A549 (cell line): ENCODE results near the gene APOBEC4. TPM values are rescaled to one million over a fixed set of nuclear protein-coding genes. Genes with fewer than 3 reads are reported as not detected.

Experiments used
- ATAC-seq, 2 experiments: fragments of 200-7000 bp in 1 of 2; fragments of >200 bp in 1 of 2; cut with Nextera tagmentation in 1 of 2; cut with Tn5 transposase in 1 of 2; 3 replicates each; pipeline versions ENCODE4 v1.8.0 to v1.9.1; 2018 to 2020; ENCODE audit warnings: mild to moderate bottlenecking in 1 of 2, moderate library complexity in 1 of 2
- CTCF ChIA-PET: fragments of 300-600 bp; sonication (Branson Sonifier 250); formaldehyde crosslinking; extraction: SDS; loops from one replicate; lab custom pipeline; 2021; ENCODE audit warnings: antibody characterized with exemption, inconsistent platforms; lab: Yijun Ruan, JAX
- POLR2A ChIA-PET: fragments of 350-600 bp; formaldehyde crosslinking; extraction: SDS; loops from one replicate; lab custom pipeline; 2021; ENCODE audit warnings: antibody characterized with exemption, inconsistent platforms; lab: Yijun Ruan, JAX
- DNase-seq, 2 experiments: peaks; one replicate each; pipeline versions ENCODE4 v3.0.0 to v3.0.0-alpha.2; 2011 to 2016; ENCODE audit warnings: low read depth in 1 of 2, low spot score in 1 of 2
- FAIRE-seq: peaks from 2 replicates; lab custom pipeline; 2011; peaks lifted over from hg19 to GRCh38; lab: Jason Lieb, UNC
- H3K27ac ChIP-seq, 2 experiments: fragments of >200 bp; sonication (Bioruptor Twin); formaldehyde crosslinking; 3 replicates each; pipeline ENCODE4 v1.5.1; 2016 to 2017
- H3K4me1 ChIP-seq: fragments of >200 bp; sonication (Bioruptor Twin); formaldehyde crosslinking; 3 replicates; pipeline ENCODE4 v1.6.1; 2016
- H3K4me2 ChIP-seq: fragments of >200 bp; sonication (Bioruptor Twin); formaldehyde crosslinking; 3 replicates; pipeline ENCODE4 v1.6.1; 2016
- H3K4me3 ChIP-seq: fragments of >200 bp; sonication (Bioruptor Twin); formaldehyde crosslinking; 3 replicates; pipeline ENCODE4 v1.5.1; 2016
- H3K9me3 ChIP-seq: fragments of >200 bp; sonication (Bioruptor Twin); formaldehyde crosslinking; 3 replicates; pipeline ENCODE4 v1.6.1; 2016
- BHLHE40 ChIP-seq: IDR thresholded peaks from 2 replicates; pipeline ENCODE4 v1.6.1; 2012; ENCODE audit warnings: low read depth, low read length, inconsistent platforms
- CEBPB ChIP-seq, 2 experiments: fragments of >200 bp in 1 of 2; sonication (Bioruptor Twin) in 1 of 2; formaldehyde crosslinking in 1 of 2; IDR thresholded peaks; 2 replicates each; pipeline ENCODE4 v1.6.1; 2012 to 2016
- EHF ChIP-seq: fragments of 250-450 bp; sonication (Bioruptor Pico); IDR thresholded peaks from 2 replicates; pipeline ENCODE4 v1.5.0; 2020; ENCODE audit warnings: mild to moderate bottlenecking
- EP300 ChIP-seq, 2 experiments: fragments of >200 bp; sonication (Bioruptor Twin); formaldehyde crosslinking; IDR thresholded peaks; 2 replicates in 1 of 2; 3 replicates in 1 of 2; pipeline ENCODE4 v1.6.1; 2016 to 2017
- ESRRA ChIP-seq: fragments of 150-350 bp; IDR thresholded peaks from 2 replicates; pipeline ENCODE4 v1.6.1; 2014; ENCODE audit warnings: mild to moderate bottlenecking, low read length, borderline replicate concordance
- FOSL2 ChIP-seq, 2 experiments: fragments of 450-650 bp in 1 of 2; fragments of >200 bp in 1 of 2; sonication (Bioruptor Twin) in 1 of 2; formaldehyde crosslinking; IDR thresholded peaks; 2 replicates each; pipeline versions ENCODE4 v1.5.0 to v1.6.1; 2016 to 2020; ENCODE audit warnings: mild to moderate bottlenecking in 1 of 2, moderate library complexity in 1 of 2
- FOXS1 ChIP-seq: fragments of 250-450 bp; sonication (Bioruptor Pico); IDR thresholded peaks from 2 replicates; pipeline ENCODE4 v1.5.0; 2020; ENCODE audit warnings: mild to moderate bottlenecking, moderate library complexity
- HEYL ChIP-seq: fragments of 250-450 bp; sonication (Bioruptor Pico); IDR thresholded peaks from 2 replicates; pipeline ENCODE4 v1.8.0; 2021; ENCODE audit warnings: mild to moderate bottlenecking, moderate library complexity
- HOXA7 ChIP-seq: fragments of 250-450 bp; sonication (Bioruptor Pico); IDR thresholded peaks from 2 replicates; pipeline ENCODE4 v1.5.0; 2020; ENCODE audit warnings: mild to moderate bottlenecking, moderate library complexity
- JUN ChIP-seq, 2 experiments: fragments of >200 bp; sonication (Bioruptor Twin); formaldehyde crosslinking; IDR thresholded peaks; 2 replicates in 1 of 2; 3 replicates in 1 of 2; pipeline ENCODE4 v1.6.1; 2016 to 2017
- KDM1A ChIP-seq: fragments of 200-600 bp; sonication (generic); IDR thresholded peaks from 2 replicates; pipeline ENCODE4 v1.6.1; 2016; ENCODE audit warnings: low read depth, mild to moderate bottlenecking
- MAZ ChIP-seq: fragments of 150-350 bp; IDR thresholded peaks from 2 replicates; pipeline ENCODE4 v1.6.1; 2014; ENCODE audit warnings: antibody characterized with exemption, low read depth, low read length, borderline replicate concordance
- MYC ChIP-seq: IDR thresholded peaks from 2 replicates; pipeline ENCODE4 v1.6.1; 2012; ENCODE audit warnings: mild to moderate bottlenecking, inconsistent platforms, low read length, improper control_type of control experiment, borderline replicate concordance
- NFE2L2 ChIP-seq: fragments of 150-350 bp; conservative IDR thresholded peaks from 2 replicates; pipeline ENCODE4 v1.6.1; 2014; ENCODE audit warnings: low read length
- RAD21 ChIP-seq, 2 experiments: fragments of >200 bp in 1 of 2; sonication (Bioruptor Twin) in 1 of 2; formaldehyde crosslinking in 1 of 2; IDR thresholded peaks in 1 of 2; conservative IDR thresholded peaks in 1 of 2; 2 replicates in 1 of 2; 3 replicates in 1 of 2; pipeline ENCODE4 v1.6.1; 2012 to 2018; ENCODE audit warnings: inconsistent platforms in 1 of 2
- RARB ChIP-seq: fragments of 250-450 bp; sonication (Bioruptor Pico); IDR thresholded peaks from 2 replicates; pipeline ENCODE4 v1.8.0; 2021; ENCODE audit warnings: mild to moderate bottlenecking, moderate library complexity
- SREBF2 ChIP-seq: fragments of 450-650 bp; IDR thresholded peaks from 2 replicates; pipeline ENCODE4 v1.6.1; 2014; ENCODE audit warnings: mild to moderate bottlenecking, moderate library complexity
- TP53 ChIP-seq: fragments of 250-450 bp; sonication (Bioruptor Pico); IDR thresholded peaks from 2 replicates; pipeline ENCODE4 v1.5.0; 2021; ENCODE audit warnings: mild to moderate bottlenecking, moderate library complexity
- WGBS: methylation state at CpG from one replicate; pipeline ENCODE4 v1.1.6; 2017; ENCODE audit errors: missing lambda C conversion rate; 5-methylcytosine and 5-hydroxymethylcytosine counted together
- polyA plus RNA-seq, 4 experiments: library from polyadenylated mRNA; depleted of rRNA in 3 of 4; stranded (reverse); fragments of >200 nt; fragmentation: RNase III in 1 of 4; extraction: RNeasy Plus Mini Kit Qiagen cat#74134 plus additional on column Dnase treatment in 1 of 4; gene quantifications; 2 replicates in 3 of 4; 3 replicates in 1 of 4; pipeline ENCODE4 v1.2.3, GENCODE V29; 2011 to 2017
- TF ChIP-seq, protein P1 (sequence below): fragments of 200-600 bp; sonication (generic); IDR thresholded peaks from 2 replicates; pipeline ENCODE4 v1.6.1; 2016; ENCODE audit warnings: antibody characterized with exemption, mild to moderate bottlenecking, moderate library complexity
- TF ChIP-seq, protein P2 (sequence below): fragments of >200 bp; sonication (Bioruptor Twin); formaldehyde crosslinking; IDR thresholded peaks from 3 replicates; pipeline ENCODE4 v1.5.1; 2016

Gene APOBEC4
- polyA plus RNA-seq, 2 of the 4 experiments (the other 2 are of a cell fraction), result not detected

DNA sequence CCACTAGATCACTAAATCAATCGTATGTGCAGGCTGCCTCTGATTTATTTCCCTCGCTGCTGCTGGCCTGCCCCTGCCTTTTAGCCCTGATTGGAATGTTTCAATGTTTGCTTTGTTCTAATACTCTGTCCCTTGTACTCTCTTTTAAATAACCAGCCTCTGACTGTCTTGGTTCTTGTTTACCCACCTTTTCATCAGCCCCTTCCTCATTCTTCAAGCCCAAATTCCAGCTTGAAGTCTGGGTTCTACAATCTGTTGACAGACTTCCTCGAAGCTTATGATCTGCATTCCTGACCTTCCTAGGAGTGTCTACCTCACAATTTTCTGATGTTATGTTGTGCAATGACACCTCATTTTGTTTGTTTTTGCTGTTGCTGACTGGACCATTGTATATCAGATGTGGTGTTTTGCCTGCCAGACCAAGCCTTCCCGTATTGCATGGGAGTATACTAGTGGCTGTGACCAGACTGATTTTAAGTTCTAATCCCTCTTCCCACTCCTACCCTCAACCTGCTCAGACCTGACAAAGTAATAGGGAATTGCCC is 46.6 kb upstream of the APOBEC4 start (continued):
- no peak for TF ChIP-seq HOXA7 (CRISPR knock-in tag)

DNA sequence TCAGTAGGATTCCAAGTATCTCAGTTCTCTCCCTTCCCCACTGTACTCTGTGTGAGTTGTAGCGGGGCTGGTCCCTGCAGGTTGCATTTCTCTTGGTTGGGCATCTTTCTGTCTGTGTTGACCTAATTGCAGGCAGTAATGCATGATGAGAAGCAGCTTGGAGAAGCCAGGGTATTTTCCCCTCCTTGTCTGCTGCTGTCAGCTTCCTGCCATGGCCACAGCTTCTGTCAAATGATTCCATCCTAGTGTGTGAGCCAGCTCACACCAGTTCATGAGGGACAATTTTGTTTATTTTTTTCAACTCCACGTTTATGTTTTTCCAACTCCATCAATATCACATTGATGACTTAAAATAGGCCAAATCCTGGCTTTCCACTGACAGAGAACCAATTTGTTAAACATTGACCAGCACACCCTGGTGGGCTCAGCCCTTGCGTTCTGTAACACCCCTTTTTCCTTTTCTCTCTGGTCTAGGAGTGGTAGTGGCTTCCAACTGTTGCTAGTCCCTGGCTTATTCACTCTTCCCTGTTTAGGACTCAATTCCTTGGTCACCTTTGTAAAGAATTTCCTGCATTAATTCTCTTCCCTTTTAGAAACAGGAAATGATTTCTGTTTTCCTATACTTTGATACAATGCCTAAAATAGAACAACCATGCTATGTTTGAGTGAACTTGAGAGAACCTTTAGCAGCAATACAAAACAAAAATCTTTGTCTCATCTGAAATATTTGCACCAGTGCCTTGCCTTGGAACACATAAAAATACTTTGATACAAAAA is 44.9 kb upstream of the APOBEC4 start:
- Histone ChIP-seq H3K4me3 (no peak overlapping the region), H3K4me2 (peak overlapping the region; percentile 70), H3K27ac (peak overlapping the region; percentile 78 to 89), H3K9me3 (no peaks in the 10 kb centered on the region), H3K4me1 (peaks cover 37% of the 10 kb centered on the region)
- CTCF ChIA-PET, result interaction anchor here (2.1 to 3.2 kb wide), 2 partner anchors 13 to 218 kb away, joined by 10 to 12 read pairs; no protein-coding TSS in a partner anchor
- POLR2A ChIA-PET, result no interaction called here
- ATAC-seq, result no peak
- 50% methylated on average over 3 of the region's 3 CpGs for WGBS
- TF ChIP-seq KDM1A, result no peak
- no peak for TF ChIP-seq MYC
- TF ChIP-seq NFE2L2, result no peak
- no peak for TF ChIP-seq JUN (IDR thresholded peaks at IDR 0.05)
- TF ChIP-seq EP300 (IDR thresholded peaks at IDR 0.05), result no peak
- no peak for TF ChIP-seq RARB
- TF ChIP-seq, protein P1, sequence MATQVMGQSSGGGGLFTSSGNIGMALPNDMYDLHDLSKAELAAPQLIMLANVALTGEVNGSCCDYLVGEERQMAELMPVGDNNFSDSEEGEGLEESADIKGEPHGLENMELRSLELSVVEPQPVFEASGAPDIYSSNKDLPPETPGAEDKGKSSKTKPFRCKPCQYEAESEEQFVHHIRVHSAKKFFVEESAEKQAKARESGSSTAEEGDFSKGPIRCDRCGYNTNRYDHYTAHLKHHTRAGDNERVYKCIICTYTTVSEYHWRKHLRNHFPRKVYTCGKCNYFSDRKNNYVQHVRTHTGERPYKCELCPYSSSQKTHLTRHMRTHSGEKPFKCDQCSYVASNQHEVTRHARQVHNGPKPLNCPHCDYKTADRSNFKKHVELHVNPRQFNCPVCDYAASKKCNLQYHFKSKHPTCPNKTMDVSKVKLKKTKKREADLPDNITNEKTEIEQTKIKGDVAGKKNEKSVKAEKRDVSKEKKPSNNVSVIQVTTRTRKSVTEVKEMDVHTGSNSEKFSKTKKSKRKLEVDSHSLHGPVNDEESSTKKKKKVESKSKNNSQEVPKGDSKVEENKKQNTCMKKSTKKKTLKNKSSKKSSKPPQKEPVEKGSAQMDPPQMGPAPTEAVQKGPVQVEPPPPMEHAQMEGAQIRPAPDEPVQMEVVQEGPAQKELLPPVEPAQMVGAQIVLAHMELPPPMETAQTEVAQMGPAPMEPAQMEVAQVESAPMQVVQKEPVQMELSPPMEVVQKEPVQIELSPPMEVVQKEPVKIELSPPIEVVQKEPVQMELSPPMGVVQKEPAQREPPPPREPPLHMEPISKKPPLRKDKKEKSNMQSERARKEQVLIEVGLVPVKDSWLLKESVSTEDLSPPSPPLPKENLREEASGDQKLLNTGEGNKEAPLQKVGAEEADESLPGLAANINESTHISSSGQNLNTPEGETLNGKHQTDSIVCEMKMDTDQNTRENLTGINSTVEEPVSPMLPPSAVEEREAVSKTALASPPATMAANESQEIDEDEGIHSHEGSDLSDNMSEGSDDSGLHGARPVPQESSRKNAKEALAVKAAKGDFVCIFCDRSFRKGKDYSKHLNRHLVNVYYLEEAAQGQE, result no peak
- TF ChIP-seq RAD21 (conservative IDR thresholded peaks at IDR 0.05 in 1 of 2, IDR thresholded peaks at IDR 0.05 in 1 of 2), result no peak
- TF ChIP-seq TP53 (CRISPR knock-in tag), result no peak
- TF ChIP-seq HEYL (CRISPR knock-in tag), result no peak
- no peak for TF ChIP-seq SREBF2
- TF ChIP-seq FOSL2 (IDR thresholded peaks at IDR 0.05), result no peak
- no peak for TF ChIP-seq FOSL2 (CRISPR knock-in tag; IDR thresholded peaks at IDR 0.05)
- no peak for TF ChIP-seq BHLHE40
- TF ChIP-seq EHF (CRISPR knock-in tag), result no peak
- TF ChIP-seq FOXS1 (CRISPR knock-in tag), result no peak
- no peak for TF ChIP-seq ESRRA
- TF ChIP-seq MAZ, result no peak
- no peak for TF ChIP-seq CEBPB (IDR thresholded peaks at IDR 0.05)
- TF ChIP-seq, protein P2, sequence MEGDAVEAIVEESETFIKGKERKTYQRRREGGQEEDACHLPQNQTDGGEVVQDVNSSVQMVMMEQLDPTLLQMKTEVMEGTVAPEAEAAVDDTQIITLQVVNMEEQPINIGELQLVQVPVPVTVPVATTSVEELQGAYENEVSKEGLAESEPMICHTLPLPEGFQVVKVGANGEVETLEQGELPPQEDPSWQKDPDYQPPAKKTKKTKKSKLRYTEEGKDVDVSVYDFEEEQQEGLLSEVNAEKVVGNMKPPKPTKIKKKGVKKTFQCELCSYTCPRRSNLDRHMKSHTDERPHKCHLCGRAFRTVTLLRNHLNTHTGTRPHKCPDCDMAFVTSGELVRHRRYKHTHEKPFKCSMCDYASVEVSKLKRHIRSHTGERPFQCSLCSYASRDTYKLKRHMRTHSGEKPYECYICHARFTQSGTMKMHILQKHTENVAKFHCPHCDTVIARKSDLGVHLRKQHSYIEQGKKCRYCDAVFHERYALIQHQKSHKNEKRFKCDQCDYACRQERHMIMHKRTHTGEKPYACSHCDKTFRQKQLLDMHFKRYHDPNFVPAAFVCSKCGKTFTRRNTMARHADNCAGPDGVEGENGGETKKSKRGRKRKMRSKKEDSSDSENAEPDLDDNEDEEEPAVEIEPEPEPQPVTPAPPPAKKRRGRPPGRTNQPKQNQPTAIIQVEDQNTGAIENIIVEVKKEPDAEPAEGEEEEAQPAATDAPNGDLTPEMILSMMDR, result no peak
- TF ChIP-seq, all 56 proteins: peak for 0
- FAIRE-seq (no peak), DNase-seq (no peak)
